Stimulated activated CD4-positive, alpha-beta T cell treated with anti-CD3 and anti-CD28 coated beads, Interleukin-4, amount 100 ng/mL, for 48 hours (primary cell): ENCODE results near the gene IGSF21.
"Not testable (repeated sequence)": the region's sequence is repeated elsewhere in the genome, so short reads cannot be mapped to it uniquely, and the experiment has no call there.

ENCODE experiments used
- DNase-seq, 2 donors: peaks; one replicate each; pipeline ENCODE4 v3.0.0-alpha.2; 2020; ENCODE audit warnings: low read depth in 2 of 2

Gene IGSF21

DNA sequence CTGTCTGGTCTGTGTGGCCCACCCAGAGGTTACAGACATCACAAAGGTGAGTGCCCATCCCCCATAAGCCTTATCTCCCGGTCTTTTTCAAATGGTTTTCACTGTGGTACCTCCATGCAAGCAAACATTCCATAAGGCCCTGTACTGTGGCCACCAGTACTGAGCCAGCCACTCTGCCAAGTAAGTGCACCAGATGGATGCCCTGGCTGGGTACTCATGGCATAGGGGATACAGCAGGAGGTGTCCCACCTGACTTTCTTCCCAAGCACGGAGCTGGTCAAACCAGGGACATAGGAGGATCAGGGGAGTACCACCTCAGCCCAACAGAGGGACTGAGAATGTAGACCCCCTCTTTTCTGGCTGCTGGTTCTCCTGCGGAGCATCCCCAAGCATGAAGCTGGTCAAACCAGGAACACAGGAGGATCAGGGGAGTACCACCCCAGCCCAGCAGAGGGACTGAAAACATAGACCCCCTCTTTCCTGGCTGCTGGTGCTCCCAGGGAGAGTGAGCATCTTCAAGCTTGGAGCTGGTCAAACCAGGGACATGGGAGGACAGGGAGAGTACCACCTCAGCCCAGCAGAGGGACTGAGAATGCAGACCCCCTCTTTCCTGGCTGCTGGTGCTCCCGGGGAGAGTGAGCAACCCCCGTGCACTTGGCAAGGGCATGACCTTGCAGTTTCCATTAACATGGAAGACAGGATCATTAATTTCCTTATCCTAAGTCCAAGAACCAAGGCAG is 291.4 kb downstream of the IGSF21 start:
- no peak for DNase-seq

DNA sequence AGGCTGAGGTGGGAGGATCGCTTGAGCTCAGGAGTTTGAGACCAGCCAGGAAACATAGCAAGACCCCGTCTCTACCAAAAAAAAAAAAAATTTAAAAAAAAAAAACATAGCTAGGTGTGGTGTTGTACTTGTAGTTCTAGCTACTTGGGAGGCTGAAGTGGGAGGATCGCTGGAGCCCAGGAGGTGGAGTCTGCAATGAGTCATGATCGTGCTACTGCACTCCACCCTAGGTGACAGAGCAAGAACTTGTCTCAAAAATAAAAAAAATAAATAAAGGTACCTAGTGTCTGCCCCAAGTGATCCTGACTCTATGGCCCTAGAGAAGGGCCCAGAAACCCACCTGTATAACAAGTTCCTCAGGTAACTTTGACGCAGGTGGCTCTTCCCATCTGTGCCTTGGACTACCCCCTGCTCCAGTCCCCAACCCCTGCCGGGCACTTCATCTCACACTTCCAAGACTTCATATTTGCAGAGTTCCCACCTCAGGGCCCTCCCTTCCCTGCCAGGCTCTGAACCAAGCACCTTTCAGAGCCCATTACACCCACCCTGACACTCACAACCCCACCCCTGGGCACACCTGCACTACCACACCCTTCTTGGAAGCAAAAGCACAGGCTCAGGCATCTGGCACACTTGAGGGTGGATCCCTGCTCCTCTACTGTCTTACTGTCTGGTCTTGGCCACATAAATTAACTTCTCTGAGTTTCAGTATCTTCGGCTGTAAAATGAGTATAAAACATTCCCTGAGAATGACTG is 292.9 kb downstream of the IGSF21 start:
- DNase-seq: no peak

DNA sequence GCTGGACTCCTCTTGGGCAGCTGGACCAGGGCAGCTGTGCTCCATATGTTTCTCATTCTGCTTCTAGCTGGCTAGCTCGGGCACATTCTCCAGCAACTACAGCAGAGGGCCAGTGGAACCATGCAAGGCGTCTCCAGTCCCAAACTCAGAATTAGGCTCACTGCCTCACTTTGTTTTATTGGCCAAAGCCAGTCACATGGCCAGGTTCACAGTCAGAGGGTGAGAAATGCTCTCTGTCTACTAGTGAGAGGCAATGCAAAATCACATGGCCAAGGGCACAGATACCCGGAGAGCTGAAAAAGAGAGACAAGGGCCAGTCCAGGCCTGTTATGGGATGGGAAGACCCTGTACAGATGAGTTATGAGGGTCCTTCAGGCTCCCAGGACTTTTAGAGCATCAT is 294.3 kb downstream of the IGSF21 start:
- DNase-seq: no peak

DNA sequence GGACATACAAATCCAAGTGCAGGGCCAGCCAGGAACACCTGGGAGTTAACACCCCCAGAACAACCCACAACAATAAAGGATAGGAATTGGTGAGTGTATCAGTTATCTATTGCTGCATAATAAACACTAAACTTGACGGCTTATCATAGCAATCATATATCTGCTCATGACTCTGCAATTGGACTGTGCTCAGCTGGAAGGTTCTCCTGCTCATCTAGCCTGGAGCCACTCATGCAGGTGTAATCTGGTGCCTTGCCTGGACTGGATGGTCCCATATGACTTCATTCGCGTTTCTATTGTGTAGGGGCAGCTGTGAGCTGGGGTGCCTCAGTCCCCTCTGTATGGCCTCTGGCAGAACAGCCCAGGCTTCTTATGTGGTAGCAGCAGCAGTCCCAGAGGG is 296.9 kb downstream of the IGSF21 start:
- DNase-seq: no peak

DNA sequence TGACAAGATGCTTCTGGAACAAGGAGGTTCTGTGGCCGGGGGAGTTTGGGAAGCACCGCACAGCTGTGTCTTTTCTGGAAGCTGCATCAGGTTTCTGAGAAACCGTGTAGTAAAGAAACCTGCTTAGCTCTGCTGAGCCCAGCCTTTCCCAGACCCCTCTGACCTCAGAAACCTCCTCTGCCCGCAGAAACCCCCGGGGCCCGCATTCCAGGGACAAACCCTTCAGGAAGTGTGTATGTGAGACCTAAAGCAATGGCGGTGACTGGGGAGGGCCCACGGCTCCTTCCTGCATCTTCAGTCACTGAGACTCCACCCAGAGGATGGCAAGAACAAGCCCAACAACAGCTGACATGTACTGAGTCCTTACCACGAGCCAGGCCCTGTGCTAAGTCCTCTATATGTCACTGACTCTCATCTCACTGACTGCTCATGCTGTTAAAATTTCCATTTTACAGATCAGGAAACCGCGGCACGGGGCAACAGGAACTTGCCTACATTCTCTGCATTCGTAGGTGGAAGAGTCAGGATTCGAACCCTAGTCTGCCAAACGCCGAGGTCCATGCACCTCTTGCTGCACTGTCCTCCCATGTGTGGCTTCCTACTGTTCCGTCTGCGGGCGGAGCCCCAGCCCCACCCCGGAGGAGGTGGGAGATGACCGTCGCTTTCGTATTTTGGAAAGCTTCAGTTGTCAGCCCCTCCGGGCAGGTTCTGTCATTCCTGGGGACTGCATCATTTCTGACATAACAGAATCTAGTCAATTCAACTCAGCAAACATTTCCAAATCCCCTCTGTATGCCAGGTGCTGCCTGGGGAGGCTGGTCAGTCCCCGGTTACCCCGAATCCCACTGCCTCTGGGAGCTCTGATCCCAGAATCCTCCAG is 299.8 kb downstream of the IGSF21 start:
- no peak for DNase-seq

DNA sequence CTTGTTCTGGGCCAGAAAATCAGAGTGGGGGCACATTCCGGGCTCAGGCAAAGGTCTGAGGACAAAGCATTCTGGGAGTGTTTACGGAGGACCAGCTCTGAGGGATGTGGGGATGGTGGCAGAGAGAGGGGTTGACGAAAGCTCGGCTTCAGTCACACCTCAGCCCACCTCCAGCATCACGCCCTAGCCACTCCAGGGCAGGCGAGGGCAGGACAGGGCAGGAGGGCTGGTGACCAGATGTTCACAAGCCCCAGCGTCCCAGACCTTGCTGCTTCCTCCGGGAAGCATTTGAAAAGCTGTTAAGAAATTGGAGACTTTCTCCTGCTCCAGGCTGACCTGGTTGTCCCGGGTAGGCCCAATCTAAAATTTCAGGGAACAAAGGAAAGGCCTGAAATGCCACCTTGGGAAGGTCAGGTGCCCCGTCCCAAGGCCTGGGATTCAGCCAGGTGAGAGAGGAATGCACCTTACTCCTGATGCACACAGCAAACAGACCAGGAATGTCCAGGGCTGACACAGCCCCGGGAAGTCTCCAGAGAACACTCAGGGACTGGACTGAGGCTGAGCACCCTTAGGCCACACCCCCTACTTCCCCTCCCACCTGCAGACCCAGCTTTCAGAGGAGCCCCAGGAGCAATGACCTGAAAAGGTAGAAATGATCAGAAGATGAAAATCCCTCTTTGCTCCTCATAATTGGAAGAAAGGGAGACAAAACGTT is 301.2 kb downstream of the IGSF21 start:
- no peak for DNase-seq

DNA sequence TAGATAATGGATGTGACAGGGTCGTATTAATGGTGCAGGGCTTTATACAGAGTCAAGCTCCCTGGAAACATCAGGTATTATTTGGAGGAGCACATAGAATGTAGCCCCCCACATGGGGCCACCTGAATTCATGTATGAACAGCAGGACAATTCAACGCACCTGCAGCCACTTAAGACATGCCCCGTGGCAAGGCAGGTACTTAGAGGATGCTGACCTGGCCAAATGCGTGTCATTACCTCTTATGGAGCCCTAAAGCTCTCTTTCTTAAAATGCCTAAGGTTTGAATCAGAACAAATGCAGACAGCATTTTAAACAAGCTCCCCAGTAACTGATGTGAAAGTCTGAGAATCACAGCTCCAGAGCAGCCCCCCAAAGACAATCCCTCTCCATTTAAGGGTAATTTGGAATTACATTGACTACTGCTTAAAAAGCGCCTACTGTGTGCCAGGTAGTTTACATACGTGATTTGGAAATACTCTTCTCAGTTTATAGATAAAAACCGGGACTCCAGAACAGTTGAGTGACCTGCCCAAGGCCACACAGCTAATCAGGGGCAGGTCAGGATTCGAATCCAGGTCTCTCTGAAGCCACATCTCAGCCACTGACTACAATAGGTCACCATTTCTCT is 302.1 kb downstream of the IGSF21 start:
- DNase-seq: no peak

DNA sequence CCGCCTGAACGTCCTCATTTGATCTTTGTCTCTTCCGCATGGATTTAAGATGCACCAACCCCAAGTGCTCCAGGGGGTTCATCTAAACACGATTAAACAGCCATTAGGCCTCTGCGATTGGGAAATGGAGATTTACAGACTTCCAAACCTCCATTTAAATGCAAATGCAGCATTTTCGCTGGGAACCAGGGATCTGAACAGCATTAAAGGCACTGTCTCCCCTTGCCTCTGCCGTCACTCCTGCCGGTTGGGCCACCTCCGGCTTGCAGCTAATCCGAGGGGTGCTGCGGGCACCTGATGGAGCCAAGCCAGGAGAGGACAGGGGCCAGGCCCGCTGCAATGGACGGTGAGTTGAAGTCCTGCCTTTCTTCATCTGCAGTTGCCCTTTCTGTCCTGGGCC is 302.8 kb downstream of the IGSF21 start:
- DNase-seq: no peak

DNA sequence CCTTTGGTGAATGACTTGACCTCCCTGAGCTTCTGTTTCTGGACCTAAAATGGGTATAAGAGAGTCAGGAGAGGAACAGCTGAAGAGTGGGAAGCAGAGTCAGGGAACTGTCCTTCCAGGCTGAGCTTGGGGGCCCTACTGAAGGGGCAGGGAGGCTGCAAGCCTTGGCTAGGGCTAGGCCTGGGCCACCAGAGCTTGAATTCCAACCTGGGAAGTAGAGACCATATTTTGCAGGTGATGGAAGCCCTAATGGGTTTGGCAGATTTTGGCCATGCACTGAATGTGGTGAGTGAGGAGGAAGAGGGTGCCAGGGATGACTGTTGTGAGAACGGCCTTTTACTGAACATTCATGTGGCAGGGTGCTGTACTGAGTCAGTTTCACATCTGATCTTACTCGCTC is 303.7 kb downstream of the IGSF21 start:
- DNase-seq: no peak

DNA sequence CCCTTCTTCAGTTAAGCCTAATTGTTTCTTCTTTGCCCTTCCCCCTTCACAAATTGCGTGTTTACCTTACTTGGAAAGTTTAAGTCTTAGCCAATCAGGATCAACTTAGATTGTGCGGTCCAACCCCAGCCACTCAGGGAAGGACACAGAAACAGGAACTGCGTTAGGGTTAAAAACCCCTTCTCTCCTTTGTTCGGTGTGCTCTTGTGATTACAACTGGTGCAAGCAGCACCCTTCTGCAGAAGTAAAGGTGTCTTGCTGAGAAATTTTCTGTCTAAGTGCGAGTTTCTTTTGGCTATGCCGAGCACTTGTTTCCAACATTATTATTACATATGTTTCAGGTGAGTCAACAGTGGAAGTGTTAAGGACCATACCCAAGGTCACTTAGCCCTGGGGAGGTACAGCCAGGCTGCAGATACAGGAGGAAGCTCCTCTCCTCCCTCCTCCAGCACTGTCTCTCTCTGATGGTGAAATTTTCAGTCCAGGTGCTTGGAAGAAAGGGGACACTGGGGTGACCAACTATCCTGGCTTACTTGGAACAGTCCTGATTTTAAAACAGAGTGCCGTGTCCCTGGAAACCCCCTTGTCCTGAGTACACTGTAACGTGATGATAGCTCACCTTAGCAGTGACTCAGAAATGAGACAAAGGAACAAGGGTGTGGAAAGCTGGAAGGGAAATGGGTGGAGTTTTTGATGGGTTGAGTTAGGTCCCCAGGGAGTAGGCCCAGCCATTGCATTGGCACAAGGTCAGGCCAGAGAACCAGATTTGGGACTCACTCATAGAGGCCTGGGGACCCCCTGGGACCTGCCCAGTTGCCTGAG is 304.4 kb downstream of the IGSF21 start:
- DNase-seq: no peak

DNA sequence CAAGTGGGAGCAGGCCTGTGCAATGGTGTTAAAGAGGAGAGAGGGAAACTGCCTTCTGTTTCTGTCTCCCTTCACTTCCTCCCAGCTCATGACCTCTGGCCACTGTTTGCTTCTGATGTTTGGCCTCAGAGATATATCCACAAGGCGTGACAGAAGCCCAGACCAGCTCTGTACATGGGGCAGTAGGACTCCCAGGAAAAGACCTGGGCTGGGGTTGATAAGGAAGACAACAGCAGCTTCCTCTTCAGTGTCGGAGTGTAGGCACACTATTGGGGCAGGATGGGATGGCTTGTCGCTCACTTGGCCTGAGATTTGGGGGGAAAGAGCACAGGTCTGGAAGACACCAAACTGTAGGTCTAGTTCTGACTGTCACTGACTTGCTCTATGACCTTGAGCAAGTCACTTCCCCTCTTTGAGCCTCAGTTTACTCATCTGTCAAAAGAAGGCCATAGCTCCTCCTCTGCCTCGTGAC is 305.3 kb downstream of the IGSF21 start:
- no peak for DNase-seq

DNA sequence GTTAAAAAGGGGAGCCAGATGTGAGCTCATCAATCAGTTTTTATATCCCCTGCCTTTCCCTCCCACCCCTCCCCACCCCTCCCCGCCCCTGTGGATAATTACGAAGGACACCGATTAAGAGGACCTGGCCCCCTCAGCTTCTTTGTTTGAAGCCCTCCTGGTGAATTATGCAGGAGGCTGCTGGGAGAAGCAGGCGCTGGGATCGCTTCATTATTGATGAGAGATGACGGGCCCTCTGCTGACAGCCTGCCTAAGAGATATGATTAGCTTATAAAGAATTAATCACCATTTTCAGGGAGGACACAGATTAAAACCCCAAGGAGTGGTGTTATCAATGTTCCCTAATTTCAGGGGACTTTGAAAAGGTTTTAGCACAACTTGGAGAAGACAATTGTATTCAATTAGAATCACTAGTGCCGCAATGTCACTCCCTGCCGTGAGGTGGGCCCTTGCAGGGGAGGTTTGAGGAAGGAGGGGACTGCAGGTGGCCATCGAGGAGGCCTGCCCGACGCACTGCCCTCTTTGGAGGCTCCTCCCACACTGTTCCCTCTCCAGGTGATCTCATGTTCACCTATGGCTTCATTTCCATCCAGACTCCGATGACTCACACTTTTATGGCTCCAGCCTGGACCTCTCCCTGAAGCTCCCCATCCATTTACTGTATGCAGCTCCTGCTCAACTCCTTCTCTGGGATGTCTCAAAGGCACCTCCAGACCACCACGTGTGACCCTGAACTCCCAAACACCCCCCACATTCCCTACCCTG is 306.1 kb downstream of the IGSF21 start:
- no peak for DNase-seq

DNA sequence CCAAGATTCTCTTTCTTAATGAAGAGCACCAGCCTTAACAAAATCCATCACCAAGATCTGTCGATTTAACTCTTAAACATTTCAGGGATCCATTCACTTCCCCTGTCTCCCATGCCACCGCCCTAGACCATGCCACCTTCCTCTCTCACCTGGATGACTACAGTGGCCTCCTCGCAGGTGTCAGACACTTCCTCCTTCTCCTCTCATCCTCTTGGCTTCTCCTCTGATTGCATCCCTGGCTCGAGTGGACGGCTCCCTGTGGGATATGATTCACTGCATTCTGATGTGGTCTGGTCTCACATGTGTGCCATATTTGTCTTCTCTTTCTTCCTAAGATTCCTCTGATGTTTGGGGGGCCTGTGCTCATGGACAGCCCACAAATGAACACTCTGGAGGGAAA is 306.7 kb downstream of the IGSF21 start:
- no peak for DNase-seq

DNA sequence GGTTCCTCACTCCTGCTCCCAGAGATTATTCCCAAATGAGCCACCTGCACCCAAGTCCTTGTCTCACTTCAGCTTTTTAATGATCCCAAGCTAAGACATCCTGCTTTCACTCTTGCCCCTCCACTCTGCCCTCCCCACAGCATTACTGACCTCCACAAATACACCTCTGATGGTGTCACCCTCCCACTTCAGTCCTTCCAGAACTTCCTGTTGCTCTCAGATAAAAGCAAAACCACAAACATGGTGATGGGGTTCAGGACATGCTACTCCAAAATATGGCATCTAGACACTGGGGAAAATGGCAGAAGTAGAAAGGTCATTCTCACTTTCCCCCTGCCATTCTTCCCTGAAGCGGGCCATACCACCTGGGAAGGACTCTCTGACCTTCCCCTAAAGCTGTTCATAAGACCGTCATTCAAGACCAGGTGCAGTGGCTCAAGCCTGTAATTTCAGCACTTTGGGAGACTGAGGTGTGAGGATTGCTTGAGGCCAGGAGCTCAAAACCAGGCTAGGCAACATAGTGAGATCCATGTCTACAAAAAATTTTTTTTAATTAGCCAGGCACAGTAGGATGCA is 307.4 kb downstream of the IGSF21 start:
- no peak for DNase-seq

DNA sequence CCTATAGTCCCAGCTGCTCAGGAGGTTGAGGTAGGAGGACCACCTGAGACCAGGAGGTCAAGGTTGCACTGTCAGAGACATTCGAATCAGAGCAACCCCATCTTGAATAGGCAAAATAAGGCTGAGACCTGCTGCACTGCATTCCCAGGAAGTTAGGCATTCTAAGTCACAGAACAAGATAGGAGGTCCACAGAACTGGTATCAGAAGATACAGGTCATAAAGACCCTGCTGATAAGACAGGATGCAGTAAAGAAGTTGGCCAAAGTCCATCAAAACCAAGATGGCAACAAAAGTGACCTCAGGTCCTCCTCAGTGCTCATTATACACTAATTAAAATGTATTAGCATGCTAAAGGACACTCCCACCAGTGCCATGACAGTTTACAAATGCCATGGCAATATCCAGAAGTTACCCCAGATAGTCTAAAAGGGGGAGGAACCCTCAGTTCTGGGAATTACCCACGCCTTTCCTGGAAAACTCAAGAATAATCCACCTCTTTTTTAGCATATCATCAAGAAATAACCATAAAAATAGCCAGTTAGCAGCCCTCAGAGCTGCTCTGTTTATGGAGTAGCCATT is 307.9 kb downstream of the IGSF21 start:
- no peak for DNase-seq

DNA sequence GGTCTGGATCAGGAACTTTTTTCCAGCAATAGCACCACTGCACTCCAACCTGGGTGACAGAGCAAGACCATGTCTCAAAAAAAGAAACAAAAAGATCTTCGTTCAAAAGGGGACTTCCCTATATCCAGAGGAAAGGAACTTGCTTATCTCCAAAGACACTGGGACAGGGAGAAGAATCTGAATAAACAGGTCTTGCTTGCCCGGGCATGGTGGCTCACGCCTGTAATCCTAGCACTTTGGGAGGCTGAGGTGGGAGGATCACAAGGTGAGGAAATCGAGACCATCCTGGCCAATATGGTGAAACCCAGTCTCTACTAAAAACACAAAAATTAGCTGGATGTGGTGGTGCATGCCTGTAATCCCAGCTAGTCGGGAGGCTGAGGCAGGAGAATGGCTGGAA is 308.5 kb downstream of the IGSF21 start:
- DNase-seq: not testable (repeated sequence)

DNA sequence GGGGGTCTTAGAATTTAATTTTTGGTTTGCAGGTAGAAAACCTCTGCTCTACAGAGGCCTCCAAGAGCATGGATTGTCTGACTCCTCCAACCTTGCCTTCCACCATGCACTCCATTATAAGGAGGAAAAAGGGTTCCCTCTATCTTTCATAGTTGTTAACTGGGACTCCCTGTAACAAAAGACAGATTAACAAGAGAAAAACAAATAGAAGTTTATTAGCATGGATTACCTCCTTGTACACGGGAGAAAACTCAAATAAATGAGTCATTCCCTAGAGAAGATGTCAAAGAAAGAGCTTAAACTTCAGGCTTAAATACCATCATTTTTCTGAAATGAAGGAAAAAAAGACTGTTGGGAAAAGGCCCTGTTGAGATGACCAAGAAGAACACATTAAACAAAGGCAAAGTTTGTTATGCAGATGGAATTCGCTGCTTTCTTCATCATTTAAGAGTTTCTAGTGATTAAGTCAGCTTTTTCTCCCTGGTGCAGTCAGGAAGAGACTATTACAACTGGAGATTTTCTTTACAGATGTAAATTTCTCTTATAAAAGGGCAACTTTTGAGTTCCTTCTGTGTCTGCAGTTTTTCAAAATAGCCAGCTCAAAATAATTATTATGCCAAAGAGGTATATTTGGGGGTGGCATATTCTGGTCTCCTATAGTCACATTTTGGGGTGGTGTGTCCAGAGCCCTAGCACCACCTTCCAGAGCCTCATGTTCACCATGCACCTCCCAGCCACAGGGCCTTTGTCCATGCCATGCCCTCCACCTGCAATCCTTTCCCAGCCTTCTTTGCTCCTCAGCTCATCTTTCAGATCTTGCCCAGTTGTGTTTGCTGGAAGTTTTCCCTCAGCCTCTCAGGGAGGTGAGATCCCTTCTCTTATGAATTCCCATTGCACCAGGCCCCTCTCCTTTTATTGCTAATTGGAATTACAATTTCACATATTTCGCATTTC is 310.0 kb downstream of the IGSF21 start:
- no peak for DNase-seq
